ENCODE data around the gene JOSD1. TPM values are rescaled to one million over a fixed set of nuclear protein-coding genes. Genes with fewer than 3 reads are reported as not detected.
A peak's percentile ranks its signal among the peaks of the same experiment; 100 is the strongest.

Gene JOSD1
- total and polyA plus RNA-seq, 3 donors from 2014 or later, result 40.9 to 91.0 (median 70.3) TPM

- Histone ChIP-seq H3K27ac (peak overlapping the region; percentile 71 to 83), H3K4me3 (peak overlapping the region; percentile 77 to 83), H3K27me3 (no peaks in the 10 kb centered on the region), H3K36me3 (ENCODE audit: low read depth, missing control alignments) (no peaks in the 10 kb centered on the region), H3K9me3 (no peaks in the 10 kb centered on the region), H3K4me1 (peaks cover 4% of the 10 kb centered on the region)
- DNase-seq, result no peak
- TF ChIP-seq CTCF (IDR thresholded peaks at IDR 0.05), result no peak
- no peak for TF ChIP-seq POLR2A (IDR thresholded peaks at IDR 0.05)
- 5 to 13% methylated on average over 9 to 21 of the region's 22 CpGs for WGBS, 2 donors
- intact Hi-C loops (cut with DNase I; ENCODE audit: low total_unique reads), result no loop called here
These were observed 45.1 kb downstream of the JOSD1 start for GRCh38 chr22:38655519-38656255.

GRCh38 chr22:38653741-38654140 is 47.0 kb downstream of the JOSD1 start:
- 93 to 94% methylated on average over 8 of the region's 8 CpGs for WGBS, 2 donors
- no peak overlapping the region for H3K27ac ChIP-seq
- H3K27me3 ChIP-seq, result no peaks in the 10 kb centered on the region
- H3K9me3 ChIP-seq, result no peaks in the 10 kb centered on the region
- intact Hi-C loops (cut with DNase I; ENCODE audit: low total_unique reads), result no loop called here
- TF ChIP-seq CTCF (IDR thresholded peaks at IDR 0.05), result no peak
- no peak for TF ChIP-seq POLR2A (IDR thresholded peaks at IDR 0.05)
- H3K4me3 ChIP-seq, result no peak overlapping the region
- H3K36me3 ChIP-seq (ENCODE audit: low read depth, missing control alignments), result no peaks in the 10 kb centered on the region
- DNase-seq, result no peak
- H3K4me1 ChIP-seq, result peaks cover 4% of the 10 kb centered on the region

- no peaks in the 10 kb centered on the region for H3K27me3 ChIP-seq
- TF ChIP-seq POLR2A (IDR thresholded peaks at IDR 0.05) (no peak), CTCF (IDR thresholded peaks at IDR 0.05) (no peak)
- intact Hi-C loops (cut with DNase I; ENCODE audit: low total_unique reads), result no loop called here
These were observed 47.9 kb downstream of the JOSD1 start for GRCh38 chr22:38652859-38653258.

GRCh38 chr22:38649841-38650522 is 50.8 kb downstream of the JOSD1 start:
- Histone ChIP-seq H3K4me3 (no peak overlapping the region), H3K9me3 (no peaks in the 10 kb centered on the region), H3K27ac (no peak overlapping the region), H3K27me3 (no peaks in the 10 kb centered on the region), H3K4me1 (no peaks in the 10 kb centered on the region), H3K36me3 (ENCODE audit: low read depth, missing control alignments) (no peaks in the 10 kb centered on the region)
- 83 to 90% methylated on average over 5 of the region's 5 CpGs for WGBS, 2 donors
- DNase-seq, result no peak
- TF ChIP-seq POLR2A (IDR thresholded peaks at IDR 0.05) (no peak), CTCF (IDR thresholded peaks at IDR 0.05) (no peak)
- intact Hi-C loops (cut with DNase I; ENCODE audit: low total_unique reads), result no loop called here

More at GRCh38 chr22:38652859-38653258, 47.9 kb downstream of the JOSD1 start:
- no peak overlapping the region for H3K4me3 ChIP-seq
- no peak for DNase-seq
- no peaks in the 10 kb centered on the region for H3K9me3 ChIP-seq
- peaks cover 4% of the 10 kb centered on the region for H3K4me1 ChIP-seq
- H3K36me3 ChIP-seq (ENCODE audit: low read depth, missing control alignments), result no peaks in the 10 kb centered on the region
- H3K27ac ChIP-seq, result no peak overlapping the region

Data from testis (tissue), 3 donors.